DMS 273 treated with DMSO at 0.1 percent for 48 hours (cell line): ENCODE measurements around the gene ZNF770.
"Not testable (repeated sequence)": the region's sequence is repeated elsewhere in the genome, so short reads cannot be mapped to it uniquely, and the experiment has no call there.

ENCODE experiments used
- DNase-seq: peaks from one replicate; lab custom pipeline; 2025; lab: John Stamatoyannopoulos, UW

The ZNF770 gene

GRCh38 chr15:34976743-34977142 is 11.3 kb downstream of the ZNF770 start:
- DNase-seq: no peak

DNA sequence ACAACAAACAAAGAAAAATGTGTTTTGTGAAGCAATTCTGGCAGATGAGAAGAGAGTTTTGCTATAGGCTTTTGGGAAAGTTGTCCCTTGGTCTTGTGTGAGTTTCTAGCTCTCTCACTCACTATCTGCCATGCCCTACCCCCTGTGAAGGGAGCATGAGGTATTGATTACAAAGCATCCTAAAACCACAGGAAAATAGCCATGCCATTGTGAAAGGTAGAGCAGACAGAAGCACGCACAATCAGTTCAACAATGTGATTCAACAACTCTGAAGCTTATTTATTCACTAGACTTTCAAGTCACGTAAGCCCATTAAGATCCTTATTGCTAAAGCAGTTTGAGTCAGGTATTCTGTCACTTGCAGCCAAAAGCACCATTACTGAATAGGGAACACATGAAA is 12.0 kb downstream of the ZNF770 start:
- no peak for DNase-seq

DNA sequence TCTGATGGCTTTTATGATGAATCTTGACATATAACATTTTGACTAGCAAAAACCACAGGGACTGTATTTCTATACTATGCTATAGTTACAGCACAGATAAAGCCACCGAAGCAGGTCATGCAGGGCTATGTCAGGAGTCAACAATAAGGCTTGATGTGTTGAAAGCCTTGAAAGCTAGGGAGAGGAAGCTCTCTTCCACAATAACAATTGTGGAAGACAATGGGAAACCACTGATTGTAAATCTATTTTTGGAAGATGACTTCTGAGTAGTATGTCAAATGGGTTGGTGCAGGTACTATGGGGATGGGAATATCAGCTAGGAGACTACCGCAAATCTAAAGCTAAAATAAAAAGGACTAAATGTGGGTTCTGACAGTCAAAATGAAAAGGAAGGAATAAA is 14.6 kb downstream of the ZNF770 start:
- DNase-seq: no peak

DNA sequence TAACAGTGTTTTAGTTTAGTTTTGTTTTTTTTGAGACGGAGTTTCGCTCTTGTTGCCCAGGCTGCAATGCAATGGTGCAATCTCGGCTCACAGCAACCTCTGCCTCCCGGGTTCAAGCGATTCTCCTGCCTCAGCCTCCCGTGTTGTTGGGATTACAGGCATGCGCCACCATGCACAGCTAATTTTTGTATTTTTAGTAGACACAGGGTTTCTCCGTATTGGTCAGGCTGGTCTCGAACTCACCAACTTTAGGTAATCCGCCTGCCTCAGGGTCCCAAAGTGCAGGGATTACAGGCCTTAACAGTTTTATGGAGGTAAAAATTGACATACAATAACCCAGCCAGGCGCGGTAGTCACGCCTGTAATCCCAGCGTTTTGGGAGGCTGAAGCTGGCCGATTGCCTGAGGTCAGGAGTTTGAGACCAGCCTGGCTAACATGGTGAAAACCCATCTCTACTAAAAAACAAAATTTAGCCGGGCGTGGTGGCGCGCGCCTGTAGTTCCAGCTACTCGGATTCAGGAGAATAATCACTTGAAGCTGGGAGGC is 17.9 kb downstream of the ZNF770 start:
- DNase-seq: not testable (repeated sequence)

- peak; percentile 85 for DNase-seq
Observed at GRCh38 chr15:34969340-34970097, 18.6 kb downstream of the ZNF770 start, which contains the start of gene AQR. Gene AQR (minus strand): TSS chr15:34969742. CDS start chr15:34969613, 129 bp downstream.

- DNase-seq: no peak
Observed at GRCh38 chr15:34964277-34964676, 23.8 kb downstream of the ZNF770 start.

DNA sequence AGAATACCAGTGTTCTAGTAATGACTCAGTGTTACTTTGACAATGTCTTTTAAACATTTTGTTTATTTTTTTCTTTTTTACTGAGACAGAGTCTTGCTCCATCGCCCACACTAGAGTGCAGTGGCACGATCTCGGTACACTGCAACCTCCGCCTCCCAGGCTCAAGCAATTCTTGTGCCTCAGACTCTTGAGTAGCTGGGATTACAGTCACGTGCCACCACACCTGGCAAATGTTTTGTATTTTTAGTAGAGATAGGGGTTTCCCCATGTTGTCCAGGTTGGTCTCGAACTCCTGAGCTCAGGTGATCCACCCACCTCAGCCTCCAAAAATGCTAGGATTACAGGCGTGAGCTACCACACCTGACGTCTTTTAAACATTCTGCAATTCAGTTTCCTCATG is 34.2 kb downstream of the ZNF770 start:
- no peak for DNase-seq

DNA sequence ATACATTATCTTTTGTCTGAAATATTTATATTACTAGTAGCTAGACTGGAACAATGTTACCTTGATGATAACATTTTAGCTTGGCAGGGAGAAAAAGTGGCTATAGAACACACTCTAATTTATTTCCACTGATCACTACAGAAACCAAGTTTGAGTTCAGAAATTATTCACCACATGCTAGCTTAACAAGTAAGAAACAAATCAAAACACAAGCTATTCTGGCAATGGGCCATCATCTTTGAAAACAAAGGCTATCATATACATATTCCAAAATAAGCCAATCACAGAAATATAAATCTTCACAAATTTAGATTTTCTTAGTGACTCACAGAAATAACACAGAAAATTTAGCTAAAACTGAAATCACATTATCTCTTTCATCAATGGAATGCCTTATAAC is 35.6 kb downstream of the ZNF770 start:
- no peak for DNase-seq

DNA sequence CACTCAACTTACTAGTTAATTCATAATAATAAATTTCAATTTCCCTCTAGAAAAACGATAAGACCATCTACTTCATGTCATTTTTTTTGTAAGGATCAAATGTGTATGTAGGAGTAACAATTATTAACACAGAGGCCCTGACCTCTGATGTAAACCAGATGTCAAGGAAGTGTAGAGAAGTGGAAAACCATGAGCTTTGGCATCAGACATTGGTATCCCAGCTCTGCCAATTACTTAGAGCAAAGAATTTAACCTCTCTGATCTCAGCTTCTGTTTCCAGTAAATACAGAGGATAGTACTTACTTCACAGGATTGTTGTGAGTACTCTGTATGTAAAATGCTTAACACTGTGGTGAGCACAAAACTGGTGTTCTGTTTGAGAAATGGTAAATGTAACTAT is 36.1 kb downstream of the ZNF770 start:
- no peak for DNase-seq

GRCh38 chr15:34944936-34945335 is 43.2 kb downstream of the ZNF770 start:
- no peak for DNase-seq

GRCh38 chr15:34943711-34944110 is 44.4 kb downstream of the ZNF770 start:
- DNase-seq: no peak

DNA sequence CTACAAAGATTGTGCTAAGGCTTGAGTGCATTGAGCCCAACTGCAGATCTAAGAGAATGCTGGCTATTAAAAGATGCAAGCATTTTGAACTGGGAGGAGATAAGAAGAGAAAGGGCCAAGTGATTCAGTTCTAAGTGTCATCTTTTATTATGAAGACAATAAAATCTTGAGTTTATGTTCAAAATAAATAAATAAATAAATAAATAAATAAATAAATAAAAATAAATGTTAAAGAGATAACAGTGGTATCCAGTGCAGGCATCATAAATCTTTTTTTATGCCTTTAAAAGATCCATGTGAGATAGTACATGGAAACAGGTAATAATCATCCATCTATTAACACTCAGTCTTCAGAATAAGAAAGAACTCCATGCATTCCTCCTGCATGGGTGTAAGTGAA is 44.8 kb downstream of the ZNF770 start:
- not testable (repeated sequence) for DNase-seq

DNA sequence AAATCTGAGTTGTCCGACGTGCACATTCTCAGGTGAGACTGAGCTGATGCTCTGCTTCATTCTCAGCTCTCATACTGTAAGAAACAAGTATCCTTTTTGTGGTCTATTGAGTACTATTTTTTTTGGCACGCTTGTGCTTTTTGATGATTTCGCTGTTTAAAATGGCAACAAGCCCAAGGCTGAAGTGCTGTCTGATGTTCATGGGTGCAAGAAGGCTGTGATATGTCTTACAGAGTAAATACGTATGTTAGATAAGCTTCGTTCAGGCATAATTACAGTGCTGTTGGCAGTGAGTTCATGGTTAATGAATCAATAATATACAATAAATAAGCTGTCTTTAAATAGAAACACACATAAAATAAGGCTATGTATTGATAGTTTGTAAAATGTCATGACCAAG is 45.7 kb downstream of the ZNF770 start:
- no peak for DNase-seq

GRCh38 chr15:34941831-34942230 is 46.3 kb downstream of the ZNF770 start:
- no peak for DNase-seq

GRCh38 chr15:34941185-34941698 is 46.8 kb downstream of the ZNF770 start:
- no peak for DNase-seq

DNA sequence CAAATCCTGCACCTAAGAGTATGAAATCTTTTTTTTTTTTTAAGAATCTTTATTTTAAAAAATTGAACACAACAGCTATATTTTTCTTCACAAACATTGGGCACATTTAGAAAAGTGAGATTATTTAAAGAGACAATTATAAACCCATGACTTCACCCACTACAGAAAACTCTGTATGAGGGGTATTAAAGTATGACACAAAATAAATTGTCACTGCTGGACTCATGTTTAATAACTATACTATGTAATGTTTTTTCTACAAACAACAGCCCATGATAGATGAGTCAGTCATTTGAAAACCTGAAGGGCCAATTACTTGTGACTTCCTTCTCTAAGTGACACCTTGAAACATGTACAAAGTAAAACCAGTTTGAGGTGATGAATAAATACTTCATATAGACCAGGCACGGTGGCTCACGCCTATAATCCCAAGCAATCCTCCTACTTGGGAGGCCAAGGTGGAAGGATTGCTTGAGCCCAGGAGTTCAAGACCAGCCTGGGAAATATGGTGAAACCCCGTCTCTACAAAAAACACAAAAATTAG is 54.6 kb downstream of the ZNF770 start:
- no peak for DNase-seq

DNA sequence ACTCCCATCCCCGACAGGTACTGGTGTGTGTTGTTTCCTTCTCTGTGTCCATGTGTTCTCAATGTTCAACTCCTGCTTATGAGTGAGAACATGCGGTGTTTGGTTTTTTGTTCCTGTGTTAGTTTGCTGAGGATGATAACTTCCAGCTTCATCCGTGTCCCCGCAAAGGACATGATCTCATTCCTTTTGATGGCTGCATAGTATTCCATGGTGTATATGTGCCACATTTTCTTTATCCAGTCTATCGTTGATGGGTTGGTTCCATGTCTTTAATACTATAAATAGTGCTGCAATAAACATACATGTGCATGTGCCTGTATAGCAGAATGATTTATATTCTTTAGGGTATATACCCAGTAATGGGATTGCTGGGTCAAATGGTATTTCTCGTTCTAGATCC is 59.7 kb downstream of the ZNF770 start:
- DNase-seq: not testable (repeated sequence)
